GM12892 (cell line): ENCODE measurements around the gene CAPRIN1.

Experiments used
- POLR2A ChIP-seq: IDR thresholded peaks from 2 replicates; pipeline ENCODE4 v1.6.1; 2011; ENCODE audit warnings: low read depth, low read length, control low read depth
- POLR2AphosphoS5 ChIP-seq: IDR thresholded peaks from 2 replicates; pipeline ENCODE4 v1.6.1; 2011; ENCODE audit warnings: low read depth, low read length, control low read depth
- TAF1 ChIP-seq: IDR thresholded peaks from 2 replicates; pipeline ENCODE4 v1.6.1; 2011; ENCODE audit warnings: low read depth, mild to moderate bottlenecking, control low read depth, low read length, borderline replicate concordance

DNA sequence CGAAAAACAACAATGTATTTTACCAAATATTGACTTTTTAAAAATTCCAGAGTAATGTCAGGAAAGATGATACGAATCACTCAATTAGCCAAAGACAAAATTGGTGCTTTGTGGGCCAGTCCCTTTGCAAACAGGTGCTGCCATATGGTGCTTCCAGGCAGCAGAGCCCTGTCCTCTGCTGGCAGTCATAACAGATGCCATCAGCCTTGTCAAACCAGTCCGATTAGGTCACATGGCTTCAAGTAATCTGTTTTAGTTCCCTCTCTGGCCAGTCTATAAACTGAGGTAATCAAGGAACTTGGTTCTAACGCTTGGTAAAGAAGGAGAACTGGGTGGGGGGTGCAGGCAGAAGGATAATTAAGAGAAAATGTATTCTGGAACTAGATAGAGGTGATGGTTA is 49.1 kb upstream of the CAPRIN1 start:
- no peak for TF ChIP-seq POLR2A
- no peak for TF ChIP-seq TAF1
- no peak for TF ChIP-seq POLR2AphosphoS5
